NCI-H774 (cell line): ENCODE measurements around the gene EPS15.
A peak's percentile ranks its signal among the peaks of the same experiment; 100 is the strongest.

Experiments used
- DNase-seq: peaks from one replicate; lab custom pipeline; 2025; lab: John Stamatoyannopoulos, UW

EPS15 gene

DNA sequence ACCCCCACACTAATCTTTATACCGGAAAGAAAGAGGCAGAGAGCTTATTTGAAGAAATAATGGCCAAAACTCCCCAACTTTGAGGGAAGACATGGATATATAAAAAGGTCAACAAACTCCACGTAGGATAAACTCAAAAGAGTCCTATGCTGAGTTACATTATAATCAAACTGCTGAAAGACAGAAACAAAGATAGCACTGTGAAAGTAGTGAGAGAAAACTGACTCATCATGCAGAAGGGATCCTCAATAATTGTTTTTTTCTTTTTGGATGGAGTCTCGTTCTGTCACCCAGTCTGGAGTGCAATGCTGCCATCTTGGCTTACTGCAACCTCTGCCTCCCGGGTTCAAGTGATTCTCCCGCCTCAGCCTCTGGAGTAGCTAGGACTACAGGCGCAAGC, 140.2 kb downstream of the EPS15 start:
- no peak for DNase-seq

DNA sequence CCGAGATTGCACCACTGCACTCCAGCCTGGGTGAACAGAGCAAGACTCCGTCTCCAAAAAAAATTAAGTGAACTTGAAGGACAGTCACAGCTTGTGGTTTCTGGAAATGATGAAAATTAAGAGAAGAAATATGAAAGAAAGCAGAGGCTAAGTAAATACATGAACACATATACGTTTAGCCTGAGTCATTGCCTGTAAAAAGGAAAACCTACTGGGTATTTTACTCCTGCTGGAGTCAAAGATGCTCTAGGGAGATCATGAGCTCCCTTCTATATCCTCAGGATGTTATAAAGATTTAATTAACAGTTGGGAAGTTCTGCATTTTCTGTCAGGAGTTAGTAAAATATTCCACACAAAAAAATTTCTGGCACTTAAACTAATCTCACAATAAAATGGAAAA, 145.2 kb downstream of the EPS15 start:
- DNase-seq, result no peak

DNA sequence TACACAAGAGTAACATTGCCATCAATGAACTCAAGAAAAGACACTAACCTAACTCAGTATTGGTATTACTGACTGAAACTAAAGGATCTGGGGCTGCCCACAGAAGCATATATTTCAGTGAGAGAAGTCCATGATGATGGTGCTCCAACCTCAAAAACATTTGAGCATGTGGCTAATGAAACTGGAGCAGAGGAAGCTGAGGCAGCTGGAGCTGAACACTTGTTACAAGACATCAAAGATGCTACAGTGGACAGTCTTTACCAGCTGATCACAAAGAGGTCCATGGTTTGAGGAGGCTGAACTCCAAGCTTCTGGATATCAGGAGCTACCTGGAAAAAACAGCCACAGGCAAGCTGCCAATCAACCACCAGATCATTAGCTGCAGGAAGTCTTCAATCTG, 146.5 kb downstream of the EPS15 start:
- DNase-seq, result no peak

DNA sequence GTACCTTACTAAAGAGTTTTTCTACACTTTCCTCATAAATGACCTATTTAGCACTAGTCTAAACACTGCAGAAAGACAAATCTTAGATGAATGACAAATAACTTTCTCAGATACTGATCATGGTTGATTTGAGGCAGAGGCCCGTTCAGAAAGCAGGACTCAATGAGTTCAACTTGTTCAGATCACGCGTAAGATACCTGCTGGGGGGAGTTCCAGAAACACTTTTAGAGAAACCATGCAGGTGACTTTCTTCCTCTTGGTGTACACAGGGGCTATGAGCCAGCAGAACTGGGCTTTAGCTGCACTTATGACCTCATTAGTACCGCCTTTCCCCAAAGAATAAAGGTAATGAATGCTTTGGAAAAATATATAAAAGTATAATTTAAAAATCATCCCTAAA, 149.9 kb downstream of the EPS15 start:
- DNase-seq, result no peak

DNA sequence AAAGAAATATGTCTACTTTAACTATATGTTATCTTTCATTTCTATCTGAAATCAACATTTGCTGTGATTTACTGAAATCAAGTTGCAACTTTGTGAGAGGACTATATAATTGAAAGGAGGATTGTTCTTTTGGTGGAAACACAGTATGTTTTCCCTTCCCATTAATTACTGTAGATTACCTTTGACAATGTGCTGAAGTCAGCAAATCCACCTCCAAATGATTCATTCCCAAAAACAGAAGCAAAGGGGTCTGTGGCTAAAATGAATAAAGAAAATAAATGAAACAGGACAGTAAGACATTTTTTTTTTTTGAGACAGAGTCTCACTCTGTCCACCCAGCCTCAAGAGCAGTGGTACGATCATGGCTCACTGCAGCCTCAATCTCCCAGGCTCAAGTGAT, 153.3 kb downstream of the EPS15 start:
- DNase-seq, result no peak

DNA sequence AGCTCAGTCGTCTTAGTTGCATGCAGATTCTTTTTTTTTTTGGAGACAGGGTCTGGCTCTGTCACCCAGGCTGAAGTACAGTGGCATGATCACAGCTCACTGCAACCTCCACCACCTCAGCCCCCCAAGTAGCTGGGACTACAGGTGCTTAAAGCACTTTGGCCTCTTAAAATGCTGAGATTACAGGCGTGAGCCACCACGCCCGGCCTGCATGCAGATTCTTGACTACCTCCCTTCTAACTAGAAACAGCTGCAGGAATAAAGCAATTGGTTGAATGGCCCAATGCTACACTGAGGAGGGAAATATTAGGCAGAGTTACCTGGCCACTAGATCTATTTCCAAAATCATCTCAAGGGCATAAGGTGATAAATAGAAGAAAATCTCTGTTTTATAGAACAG, 159.2 kb downstream of the EPS15 start:
- no peak for DNase-seq

DNA sequence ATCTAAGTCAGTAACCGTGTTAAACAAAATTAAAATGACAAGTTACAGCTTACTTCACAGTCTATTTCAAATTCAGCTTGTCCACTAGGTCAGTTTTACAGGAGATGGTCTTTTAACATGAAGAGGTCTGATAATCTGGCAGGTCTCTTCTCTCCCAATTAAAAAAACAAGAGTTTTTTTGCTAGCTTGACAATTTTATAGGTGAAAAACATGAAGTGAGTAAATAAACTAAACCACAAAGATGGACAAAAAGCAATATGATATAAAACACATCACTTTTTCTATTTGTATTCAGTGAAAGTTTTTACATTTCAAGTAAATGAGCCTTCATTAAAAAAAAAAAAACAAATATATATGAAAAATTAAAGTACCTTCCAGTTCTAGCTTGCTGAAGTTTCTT, 163.7 kb downstream of the EPS15 start:
- DNase-seq, result no peak

DNA sequence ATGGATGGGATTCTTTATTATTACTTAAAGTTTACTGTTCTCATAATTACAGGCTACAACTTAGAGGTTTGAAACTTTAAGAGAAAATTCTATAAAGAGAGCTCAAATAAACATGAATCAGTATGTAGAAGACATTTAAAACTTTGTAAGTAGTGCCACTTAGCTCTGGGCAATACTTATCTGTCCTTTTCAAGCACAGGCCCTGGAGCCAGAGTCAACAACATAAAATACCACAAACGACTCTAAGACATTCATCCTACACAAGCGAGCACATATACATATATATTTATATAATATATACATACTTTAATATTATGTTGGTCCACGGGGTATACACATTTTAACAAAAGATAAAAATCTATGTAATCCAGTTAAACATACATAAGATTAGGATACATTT, 164.7 kb downstream of the EPS15 start:
- DNase-seq, result no peak

DNA sequence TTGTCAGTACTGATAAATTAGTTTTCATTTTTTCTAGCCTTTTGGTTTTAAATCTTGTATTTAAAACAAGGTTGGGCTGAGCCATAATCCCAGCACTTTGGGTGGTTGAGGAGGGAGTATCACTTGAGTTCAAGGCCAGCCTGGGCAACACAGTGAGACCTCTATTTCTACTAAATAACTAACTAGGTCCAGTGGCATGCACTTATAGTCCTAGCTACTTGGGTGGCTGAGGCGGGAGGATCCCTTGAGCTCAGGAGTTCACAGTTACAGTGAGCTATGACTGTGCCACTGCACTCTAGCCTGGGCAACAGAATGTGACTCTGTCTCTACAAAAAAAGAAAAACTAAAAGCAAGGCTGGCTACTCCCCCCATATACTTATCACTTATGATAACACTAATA, 167.2 kb downstream of the EPS15 start:
- DNase-seq, result no peak

DNA sequence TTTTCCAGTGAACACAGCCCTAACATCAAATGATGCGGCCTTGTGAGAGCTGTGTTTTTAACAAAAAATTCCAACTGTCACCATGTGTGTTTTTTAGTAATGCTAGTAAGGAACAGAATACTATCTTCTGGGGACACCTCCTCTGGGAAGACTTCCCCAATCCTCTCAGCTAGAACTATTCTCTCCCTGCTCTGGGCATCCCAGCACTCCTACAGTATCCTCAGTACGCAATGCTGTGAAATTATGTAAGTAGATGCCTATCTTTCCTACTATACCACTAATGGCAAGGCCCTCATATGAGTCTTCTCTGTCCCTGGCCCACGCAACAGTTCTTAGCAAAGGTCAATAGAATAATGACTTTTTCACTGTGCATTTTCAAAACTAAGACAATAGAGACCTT, 169.2 kb downstream of the EPS15 start:
- no peak for DNase-seq

DNA sequence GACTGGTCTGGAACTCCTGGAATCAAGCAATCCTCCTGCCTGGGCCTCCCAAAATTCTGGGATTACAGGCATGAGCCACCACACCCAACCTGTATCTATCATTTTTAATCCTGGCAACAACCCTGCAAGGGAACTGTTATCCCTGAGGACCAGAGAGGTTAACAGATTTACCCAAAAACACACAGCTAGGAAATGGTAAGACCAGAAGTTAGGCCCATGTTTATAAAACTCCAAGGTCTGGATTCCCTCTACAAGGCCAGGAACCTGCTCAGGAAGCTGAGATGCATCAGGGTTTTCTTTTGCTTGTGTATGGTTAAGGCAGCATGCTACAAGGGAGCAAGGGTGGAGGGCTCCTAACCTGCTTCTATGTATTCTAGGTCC, 170.9 kb downstream of the EPS15 start:
- DNase-seq, result no peak

DNA sequence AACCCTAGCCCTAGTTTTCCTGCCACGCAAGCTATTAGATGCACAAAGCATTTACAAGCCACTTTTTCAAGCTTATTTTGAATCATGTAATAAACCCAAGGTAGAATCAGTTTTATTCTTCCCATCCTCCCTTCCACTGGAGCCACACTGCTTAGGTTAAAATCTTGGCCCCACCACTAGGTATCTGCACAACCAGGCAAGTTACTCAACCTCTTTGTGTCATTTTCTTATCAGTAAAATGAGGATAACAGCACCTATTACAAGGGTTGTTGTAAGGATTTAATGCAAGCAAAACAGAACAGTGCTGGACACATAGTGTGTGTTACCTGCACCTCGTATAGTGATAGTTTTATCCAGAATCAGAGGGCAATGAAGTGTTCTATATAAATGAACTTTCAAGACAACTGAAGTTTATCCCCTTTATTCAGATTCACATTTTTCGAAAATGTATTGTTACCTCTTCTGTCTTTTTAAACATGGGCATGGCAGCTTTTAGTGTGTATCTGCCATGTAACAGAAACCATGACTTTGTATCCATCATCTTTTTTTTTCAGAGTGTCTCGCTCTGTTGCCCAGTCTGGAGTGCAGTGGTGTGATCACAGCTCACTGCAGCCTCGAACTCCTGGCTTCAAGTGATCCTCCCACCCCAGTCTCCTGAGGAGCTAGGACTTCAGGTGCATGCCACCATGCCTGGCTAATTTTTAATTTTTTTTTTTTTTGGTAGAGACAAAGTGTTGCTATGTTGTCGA, 171.5 kb downstream of the EPS15 start:
- DNase-seq, result no peak

DNA sequence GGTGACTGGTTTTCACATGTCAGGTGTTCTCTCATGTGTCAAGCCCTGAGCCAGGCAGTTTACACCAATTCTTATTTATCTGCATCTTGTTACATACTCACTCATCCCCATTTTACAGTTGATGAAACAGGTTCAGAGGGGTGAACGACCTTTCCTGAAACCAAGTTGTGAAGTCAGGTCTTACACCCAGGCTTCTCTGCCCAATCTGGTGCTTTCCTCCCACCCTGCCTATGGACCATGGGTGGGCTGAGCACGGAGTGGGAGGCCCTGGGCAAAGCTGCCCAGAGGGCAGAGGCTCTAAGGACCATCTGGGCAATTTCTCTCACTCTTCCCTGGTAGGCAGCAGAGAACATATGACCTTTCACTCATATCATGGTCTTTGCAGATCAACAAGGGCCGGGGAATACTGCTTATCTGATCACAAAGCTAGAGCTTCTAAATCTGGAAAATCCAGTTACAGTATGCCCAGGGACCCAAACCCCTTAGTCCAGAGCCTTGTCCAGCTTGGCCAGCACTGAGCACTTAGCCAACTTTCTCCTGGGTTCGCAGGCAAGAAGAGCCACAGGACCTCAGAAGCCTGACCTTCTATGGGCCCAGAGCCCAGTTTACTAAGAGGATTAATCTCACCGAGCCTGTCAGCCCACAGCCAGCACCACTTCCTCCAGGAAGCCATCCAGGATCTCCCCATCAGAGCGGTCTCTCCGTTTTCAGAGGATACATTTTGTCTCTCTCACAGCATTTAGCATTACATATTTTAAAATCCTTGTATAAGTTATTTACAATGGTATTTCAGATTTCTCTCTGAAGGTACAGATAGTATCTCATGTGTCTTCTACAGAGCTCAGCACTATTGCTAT, 172.8 kb downstream of the EPS15 start:
- DNase-seq, result no peak

DNA sequence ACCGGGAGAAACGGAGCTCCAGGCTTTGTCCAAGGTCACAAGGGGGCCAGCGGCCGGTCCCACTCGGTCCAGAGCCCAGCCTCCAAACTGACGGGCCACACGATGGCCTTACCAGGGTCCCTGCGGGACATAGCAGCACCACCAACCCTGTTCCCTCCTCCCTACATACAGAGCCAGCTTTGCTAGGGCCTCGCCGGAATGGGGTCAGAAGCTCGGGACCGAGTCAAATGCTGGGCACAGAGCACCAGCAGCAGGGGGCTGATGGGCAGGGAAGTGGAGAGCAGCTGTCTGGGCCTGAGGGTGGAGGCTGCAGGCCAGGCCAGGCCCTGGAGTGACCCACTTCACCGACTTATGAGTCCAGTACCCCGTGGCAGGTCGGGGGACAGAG, 173.8 kb downstream of the EPS15 start:
- DNase-seq, result no peak

DNA sequence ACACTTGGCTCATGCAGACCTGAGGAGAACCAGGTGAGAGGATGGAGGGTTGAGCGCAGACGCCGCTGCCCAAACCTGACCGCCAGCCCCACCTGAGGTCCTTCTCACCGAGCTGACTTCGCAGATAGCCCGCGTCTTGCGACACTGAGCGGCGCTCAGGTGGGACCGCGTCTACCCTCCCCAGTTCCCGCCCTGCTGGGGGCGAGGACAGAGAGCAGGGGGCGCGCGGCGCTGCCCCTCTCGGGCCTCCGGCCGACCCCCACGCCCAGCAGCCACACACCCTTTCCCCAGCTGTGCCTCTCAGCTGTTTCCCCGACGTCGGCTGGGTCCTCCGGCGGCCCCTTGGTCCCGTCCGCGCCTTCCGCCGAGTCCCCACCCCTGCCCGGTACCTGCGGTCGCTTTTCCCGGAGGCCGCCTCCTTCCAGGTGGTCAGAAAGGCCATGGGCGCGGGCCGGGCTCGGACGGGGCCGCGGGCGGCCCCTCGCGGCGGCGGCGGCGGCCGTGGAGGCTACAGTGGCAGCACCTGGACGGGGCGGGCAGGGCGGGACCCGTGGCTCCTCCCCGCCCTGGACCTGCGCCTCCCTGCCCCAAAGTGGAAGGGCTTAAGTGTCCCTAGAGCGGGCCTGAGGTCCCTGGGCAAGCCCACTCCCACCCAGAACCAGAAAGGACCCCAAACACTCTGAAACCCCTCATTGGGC, 174.3 kb downstream of the EPS15 start:
- DNase-seq, result peak; percentile 35

DNA sequence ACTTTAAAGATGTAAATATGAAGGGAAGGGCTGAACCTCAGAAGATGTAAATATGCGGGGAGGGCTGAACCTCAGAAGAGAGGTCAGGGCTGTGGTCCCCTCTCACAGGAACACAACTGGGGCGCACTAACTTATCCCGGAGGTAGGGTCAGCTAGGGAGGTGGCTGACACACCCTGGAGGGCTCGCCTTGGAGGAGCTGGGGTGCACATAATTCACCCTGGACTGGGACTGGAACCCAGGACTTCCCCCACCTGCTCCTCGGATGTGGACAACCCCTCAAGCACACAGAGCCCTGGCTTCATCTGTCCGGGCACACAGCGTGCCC, 174.8 kb downstream of the EPS15 start:
- no peak for DNase-seq

DNA sequence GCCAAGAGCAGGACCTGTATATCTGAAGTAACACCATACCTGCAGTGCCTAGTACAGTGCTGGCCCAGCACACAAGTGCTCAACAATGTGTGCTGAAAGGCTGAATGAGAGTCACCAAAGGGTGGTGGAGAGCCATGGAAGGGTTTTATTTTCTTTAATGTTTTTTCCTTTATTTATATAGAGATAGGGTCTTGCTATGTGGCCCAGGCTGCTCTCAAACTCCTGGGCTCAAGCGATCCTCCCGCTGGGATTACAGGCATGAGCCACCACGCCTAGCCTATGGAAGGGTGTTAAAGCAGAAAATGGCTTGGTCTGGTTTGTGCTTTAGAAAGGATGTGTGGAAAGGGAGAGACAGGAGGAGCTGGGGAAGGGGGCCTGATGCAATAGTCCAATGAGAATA, 175.4 kb downstream of the EPS15 start:
- DNase-seq, result no peak

DNA sequence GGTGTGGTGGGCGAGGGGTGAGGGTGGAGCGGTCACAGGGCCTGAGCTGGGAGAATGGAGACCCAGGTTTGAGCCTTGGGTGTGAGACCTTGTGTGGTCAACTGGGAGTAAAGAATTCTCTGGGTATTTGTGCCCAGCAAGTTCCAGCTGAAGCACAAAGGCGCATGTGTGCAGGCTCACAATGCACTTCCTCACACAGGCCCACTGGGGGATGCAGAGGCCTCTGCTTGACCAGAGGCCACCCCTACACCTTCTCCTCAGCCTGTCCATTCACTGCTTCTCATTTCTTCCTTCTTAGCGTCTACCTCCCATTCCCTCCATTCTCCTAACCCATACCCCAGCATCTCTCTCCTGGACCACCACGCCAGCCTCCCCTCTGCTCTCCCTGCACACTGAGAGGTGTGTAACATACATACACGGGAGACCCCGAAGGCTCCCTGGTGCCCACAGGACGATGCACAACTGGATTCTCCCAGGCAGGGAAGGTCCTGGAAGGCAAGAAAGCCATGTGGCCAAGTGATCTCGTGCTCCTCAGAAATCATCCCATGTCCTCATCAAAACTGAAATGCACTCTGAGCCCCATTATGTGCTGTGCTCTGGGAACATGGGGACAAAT, 176.4 kb downstream of the EPS15 start:
- DNase-seq, result no peak

DNA sequence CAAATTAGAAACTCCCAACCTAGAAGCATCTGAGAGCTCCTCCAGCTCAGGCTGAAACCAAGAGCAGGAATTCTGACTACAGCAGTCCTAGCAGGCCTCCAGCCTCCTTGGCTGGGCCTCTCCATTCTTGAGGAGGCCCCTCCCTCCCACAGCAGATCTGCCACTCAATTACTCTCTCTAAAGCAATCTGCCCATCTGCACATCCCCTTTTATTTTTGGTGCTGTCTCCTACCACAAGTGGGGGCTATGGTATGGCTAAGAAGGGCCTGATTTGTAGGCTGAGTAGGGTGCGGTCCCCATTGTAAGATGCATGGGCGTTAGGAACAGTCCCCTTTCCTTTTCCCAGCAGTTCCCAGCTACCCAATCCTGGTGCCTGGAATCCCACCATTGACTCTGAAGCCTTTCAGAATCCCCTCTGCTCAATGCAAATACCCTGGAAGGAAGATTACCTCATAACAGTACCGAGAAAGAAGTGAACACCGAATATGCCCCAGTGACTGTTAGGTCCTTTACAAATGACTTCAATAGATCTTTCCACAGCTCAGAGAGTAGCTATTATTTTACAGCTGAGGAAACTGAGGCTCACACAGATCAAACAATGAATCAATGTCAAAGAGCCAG, 177.1 kb downstream of the EPS15 start:
- no peak for DNase-seq

DNA sequence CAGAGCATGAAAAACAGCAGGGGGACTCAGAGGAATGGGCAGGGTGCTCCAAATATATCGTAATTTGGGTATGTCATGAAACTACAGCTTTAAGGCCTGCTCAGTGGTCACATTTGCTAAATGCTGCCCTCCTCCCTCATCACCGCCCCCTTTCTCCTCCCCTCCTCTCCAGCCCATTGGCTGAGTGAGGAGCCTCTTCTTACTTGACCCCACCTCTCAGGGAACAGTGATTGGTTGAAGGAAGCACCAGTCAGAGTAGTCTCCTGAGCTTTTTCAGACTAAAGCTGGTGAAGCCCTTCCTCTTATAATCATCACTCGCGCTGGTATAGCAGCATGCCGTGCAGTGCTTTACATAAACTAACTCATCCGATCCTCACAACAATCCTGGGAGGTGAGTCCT, 178.7 kb downstream of the EPS15 start:
- no peak for DNase-seq

DNA sequence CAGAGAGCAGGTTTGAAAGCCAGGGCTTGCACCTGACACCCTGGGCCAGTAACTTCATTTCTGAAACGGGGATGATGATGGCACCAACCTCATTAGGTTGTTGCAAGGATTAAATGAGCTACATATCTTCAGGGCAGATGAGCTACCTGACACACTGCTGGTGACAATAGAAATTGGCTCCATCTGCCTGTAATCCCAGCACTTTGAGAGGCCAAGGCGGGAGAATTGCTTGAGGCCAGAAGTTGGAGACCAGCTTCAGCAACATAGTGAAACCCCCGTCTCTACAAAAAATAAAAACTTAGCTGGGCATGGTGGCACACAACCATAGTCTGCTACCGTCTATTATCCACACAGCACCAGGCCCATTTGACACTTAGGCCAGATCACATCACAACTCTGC, 182.4 kb downstream of the EPS15 start:
- no peak for DNase-seq

DNA sequence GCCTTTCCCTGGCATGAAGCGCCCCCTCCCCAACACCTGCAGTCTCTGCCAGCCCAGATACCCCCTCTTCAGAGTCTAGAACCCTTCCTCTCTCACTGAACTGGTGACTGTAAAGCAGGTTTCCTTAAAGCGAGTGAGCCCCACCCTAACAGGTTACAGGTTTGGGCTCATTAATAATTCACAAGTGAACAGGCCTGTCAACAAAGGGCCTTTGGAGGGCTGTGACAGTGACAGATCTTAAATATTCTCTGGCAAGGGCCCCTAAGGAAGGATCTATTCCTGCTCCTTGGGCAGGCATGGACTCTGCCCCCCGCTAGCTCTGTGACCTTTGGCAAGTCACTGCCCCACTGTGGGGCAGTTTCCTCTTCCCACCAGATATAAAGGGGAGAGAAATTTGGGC, 183.1 kb downstream of the EPS15 start:
- no peak for DNase-seq
